OCI-LY1 (cell line): ENCODE measurements around the gene RNF186.
A peak's percentile ranks its signal among the peaks of the same experiment; 100 is the strongest.
"Not testable (repeated sequence)": the region's sequence is repeated elsewhere in the genome, so short reads cannot be mapped to it uniquely, and the experiment has no call there.

Experiments used
- H2AFZ ChIP-seq: fragments of 200-600 bp; sonication (generic), shearing (Covaris generic); 2 replicates; pipeline ENCODE4 v1.6.0; 2014; ENCODE audit warnings: antibody characterized with exemption, mild to moderate bottlenecking, low read length
- H3F3A ChIP-seq: fragments of 200-600 bp; sonication (generic), shearing (Covaris generic); 2 replicates; pipeline ENCODE4 v1.6.0; 2014; ENCODE audit warnings: mild to moderate bottlenecking, antibody characterized with exemption, low read length, moderate library complexity; ENCODE audit not compliant: insufficient read depth
- H3K27ac ChIP-seq: fragments of 200-600 bp; sonication (generic); 2 replicates; pipeline ENCODE4 v1.5.1; 2014; ENCODE audit warnings: low read length, mixed run types, mild to moderate bottlenecking, low read depth; ENCODE audit not compliant: poor library complexity, severe bottlenecking
- H3K27me3 ChIP-seq: fragments of 200-600 bp; sonication (generic); 2 replicates; pipeline ENCODE4 v1.6.0; 2014; ENCODE audit warnings: antibody characterized with exemption, mild to moderate bottlenecking, low read length, moderate library complexity; ENCODE audit not compliant: insufficient read depth
- H3K36me3 ChIP-seq: fragments of 200-600 bp; sonication (generic); 2 replicates; pipeline ENCODE4 v1.6.1; 2014; ENCODE audit warnings: mild to moderate bottlenecking, antibody characterized with exemption, low read length, moderate library complexity, mixed read lengths; ENCODE audit not compliant: insufficient read depth
- H3K4me1 ChIP-seq: fragments of 200-600 bp; sonication (generic); 2 replicates; pipeline ENCODE4 v1.5.1; 2014; ENCODE audit warnings: mild to moderate bottlenecking, low read length, moderate library complexity; ENCODE audit not compliant: insufficient read depth, severe bottlenecking
- H3K4me2 ChIP-seq: fragments of 200-600 bp; sonication (generic), shearing (Covaris generic); 2 replicates; pipeline ENCODE4 v1.6.1; 2014; ENCODE audit warnings: low read length
- H3K4me3 ChIP-seq: fragments of 200-600 bp; sonication (generic); 2 replicates; pipeline ENCODE4 v1.5.1; 2014; ENCODE audit warnings: low read length, low read depth, mild to moderate bottlenecking, mixed read lengths; ENCODE audit not compliant: poor library complexity, severe bottlenecking
- H3K79me2 ChIP-seq: fragments of 200-600 bp; shearing (Covaris generic); 2 replicates; pipeline ENCODE4 v1.6.1; 2016; ENCODE audit warnings: mixed run types, low read length, mixed read lengths; ENCODE audit not compliant: insufficient read depth
- H3K9ac ChIP-seq: fragments of 200-600 bp; sonication (generic), shearing (Covaris generic); 2 replicates; pipeline ENCODE4 v1.6.1; 2014; ENCODE audit warnings: mild to moderate bottlenecking, low read length, mixed read lengths
- H3K9me2 ChIP-seq: fragments of 200-600 bp; sonication (generic), shearing (Covaris generic); 2 replicates; pipeline ENCODE4 v1.6.1; 2014; ENCODE audit warnings: low read depth, mild to moderate bottlenecking, low read length, mixed read lengths
- H3K9me3 ChIP-seq: fragments of 200-600 bp; shearing (Covaris generic); 2 replicates; pipeline ENCODE4 v1.6.1; 2014; ENCODE audit warnings: low read length, mixed read lengths
- H4K20me1 ChIP-seq: fragments of 200-600 bp; sonication (generic), shearing (Covaris generic); 2 replicates; pipeline ENCODE4 v1.6.0; 2016; ENCODE audit warnings: mild to moderate bottlenecking, low read length; ENCODE audit not compliant: insufficient read depth
- EZH2 ChIP-seq: fragments of 200-600 bp; sonication (generic), shearing (Covaris generic); IDR thresholded peaks from 2 replicates; pipeline ENCODE4 v1.8.0; 2017; ENCODE audit warnings: borderline replicate concordance, mixed run types, mild to moderate bottlenecking, antibody characterized with exemption, low read length, moderate library complexity, mixed read lengths
- TF ChIP-seq, protein P1 (sequence below): fragments of 200-600 bp; sonication (generic), shearing (Covaris generic); IDR thresholded peaks from 2 replicates; pipeline ENCODE4 v1.5.1; 2017; ENCODE audit warnings: mild to moderate bottlenecking, antibody characterized with exemption, low read length, moderate library complexity, mixed read lengths

The RNF186 gene

DNA sequence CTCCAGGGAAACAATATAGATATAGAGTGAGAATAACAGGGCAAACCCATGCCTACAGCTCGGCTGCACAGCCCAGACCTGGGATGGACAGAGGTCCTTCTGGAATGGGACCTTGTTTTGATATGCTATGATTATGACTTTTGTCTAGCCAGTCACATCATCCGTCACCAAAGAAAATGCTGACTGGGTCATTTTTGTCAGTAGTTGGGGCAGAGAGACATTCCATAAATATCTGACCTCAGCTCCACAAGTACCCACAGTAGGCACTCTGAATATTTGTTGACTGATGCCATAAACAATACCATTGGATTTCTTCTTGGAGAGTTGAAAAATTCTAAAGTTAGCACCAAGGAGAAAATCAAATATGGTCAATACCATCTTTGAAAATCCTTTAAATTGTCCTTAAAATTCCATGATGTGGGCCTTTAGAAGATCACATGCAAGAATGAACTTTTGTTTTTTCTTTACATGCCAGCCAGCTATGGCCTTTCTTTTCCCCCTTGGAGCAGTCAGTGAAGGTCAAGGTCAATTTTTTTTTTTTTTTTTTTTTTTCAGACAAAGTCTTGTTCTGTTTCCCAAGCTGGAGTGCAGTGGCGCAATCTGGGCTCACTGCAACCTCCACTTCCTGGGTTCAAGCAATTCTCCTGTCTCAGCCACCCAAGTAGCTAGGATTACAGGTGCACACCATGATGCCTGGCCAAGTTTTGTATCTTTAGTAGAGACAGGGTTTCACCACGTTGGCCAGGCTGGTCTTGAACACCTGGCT is 22.7 kb downstream of the RNF186 start:
- Histone ChIP-seq H3F3A (no peaks in the 10 kb centered on the region), H3K4me2 (no peak overlapping the region), H2AFZ (no peak overlapping the region), H3K4me3 (no peak overlapping the region), H3K27me3 (no peaks in the 10 kb centered on the region), H3K9ac (no peak overlapping the region), H3K9me2 (no peaks in the 10 kb centered on the region), H3K27ac (no peak overlapping the region), H3K4me1 (peaks cover 2% of the 10 kb centered on the region), H3K9me3 (no peaks in the 10 kb centered on the region), H3K79me2 (no peaks in the 10 kb centered on the region), H3K36me3 (peaks cover 13% of the 10 kb centered on the region), H4K20me1 (no peaks in the 10 kb centered on the region)
- TF ChIP-seq, protein P1, sequence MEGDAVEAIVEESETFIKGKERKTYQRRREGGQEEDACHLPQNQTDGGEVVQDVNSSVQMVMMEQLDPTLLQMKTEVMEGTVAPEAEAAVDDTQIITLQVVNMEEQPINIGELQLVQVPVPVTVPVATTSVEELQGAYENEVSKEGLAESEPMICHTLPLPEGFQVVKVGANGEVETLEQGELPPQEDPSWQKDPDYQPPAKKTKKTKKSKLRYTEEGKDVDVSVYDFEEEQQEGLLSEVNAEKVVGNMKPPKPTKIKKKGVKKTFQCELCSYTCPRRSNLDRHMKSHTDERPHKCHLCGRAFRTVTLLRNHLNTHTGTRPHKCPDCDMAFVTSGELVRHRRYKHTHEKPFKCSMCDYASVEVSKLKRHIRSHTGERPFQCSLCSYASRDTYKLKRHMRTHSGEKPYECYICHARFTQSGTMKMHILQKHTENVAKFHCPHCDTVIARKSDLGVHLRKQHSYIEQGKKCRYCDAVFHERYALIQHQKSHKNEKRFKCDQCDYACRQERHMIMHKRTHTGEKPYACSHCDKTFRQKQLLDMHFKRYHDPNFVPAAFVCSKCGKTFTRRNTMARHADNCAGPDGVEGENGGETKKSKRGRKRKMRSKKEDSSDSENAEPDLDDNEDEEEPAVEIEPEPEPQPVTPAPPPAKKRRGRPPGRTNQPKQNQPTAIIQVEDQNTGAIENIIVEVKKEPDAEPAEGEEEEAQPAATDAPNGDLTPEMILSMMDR = no peak
- no peak for TF ChIP-seq EZH2

DNA sequence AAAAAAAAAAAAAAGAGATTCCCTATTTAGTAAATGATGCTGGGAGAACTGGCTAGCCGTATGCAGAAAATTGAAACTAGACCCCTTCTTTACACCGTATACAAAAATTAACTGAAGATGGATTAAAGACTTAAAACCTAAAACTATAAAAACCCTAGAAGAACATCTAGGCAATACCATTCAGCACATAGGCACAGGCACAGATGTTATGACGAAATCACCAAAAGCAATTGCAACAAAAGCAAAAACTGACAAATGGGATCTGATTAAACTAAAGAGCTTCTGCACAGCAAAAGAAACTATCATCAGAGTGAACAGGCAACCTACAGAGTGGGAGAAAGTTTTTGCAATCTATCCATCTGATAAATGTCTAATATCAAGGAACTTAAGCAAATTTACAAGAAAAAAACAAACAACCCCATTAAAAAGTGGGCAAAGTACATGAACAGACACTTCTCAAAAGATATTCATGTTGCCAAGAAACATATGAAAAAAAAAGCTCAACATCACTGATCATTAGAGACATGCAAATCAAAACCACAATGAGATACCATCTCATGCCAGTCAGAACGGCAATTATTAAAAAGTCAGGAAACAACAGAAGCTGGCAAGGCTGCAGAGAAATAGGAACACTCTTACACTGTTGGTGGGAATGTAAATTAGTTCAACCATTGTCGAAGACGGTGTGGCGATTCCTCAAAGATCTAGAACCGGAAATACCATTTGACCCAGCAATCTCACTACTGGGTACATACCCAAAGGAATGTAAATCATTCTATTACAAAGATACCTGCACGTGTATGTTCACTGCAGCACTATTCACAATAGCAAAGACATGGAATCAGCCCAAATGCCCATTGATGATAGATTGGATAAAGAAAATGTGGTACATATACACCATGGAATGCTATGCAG is 24.8 kb downstream of the RNF186 start:
- H3K27ac ChIP-seq, H3K9me2 ChIP-seq: not testable (repeated sequence)

DNA sequence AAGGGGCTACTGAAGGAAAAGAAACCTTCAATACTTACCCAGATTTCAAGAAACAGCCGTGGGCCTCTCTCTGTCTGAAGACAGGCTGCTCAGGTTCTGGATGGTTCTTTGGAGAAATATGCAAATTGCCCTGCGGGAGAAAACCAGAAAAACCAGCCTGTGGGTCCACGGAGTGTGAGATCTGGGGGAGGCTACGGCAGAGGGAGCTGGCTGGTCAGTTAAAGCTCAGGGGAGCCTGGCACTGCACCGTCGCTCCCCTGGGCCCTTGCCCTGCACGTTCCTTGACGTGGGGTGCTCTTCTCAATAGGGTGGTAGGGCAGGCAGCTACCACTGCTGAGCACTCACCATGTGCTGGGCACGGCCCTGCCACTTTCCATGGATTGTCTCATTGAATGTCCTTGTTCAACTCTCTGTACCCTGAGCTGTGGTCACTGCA is 28.1 kb downstream of the RNF186 start:
- Histone ChIP-seq H3K36me3 (peaks cover 8% of the 10 kb centered on the region), H3K27ac (no peak overlapping the region), H3K9ac (no peak overlapping the region; the same call in 1 of the 2 replicates), H3K9me3 (no peaks in the 10 kb centered on the region), H3K4me3 (no peak overlapping the region), H3K9me2 (no peaks in the 10 kb centered on the region), H3K4me1 (peaks cover 9% of the 10 kb centered on the region), H3F3A (no peaks in the 10 kb centered on the region), H3K27me3 (no peaks in the 10 kb centered on the region), H4K20me1 (no peaks in the 10 kb centered on the region), H3K4me2 (peak overlapping the region; percentile 37; the same call in 1 of the 2 replicates), H2AFZ (no peak overlapping the region), H3K79me2 (no peaks in the 10 kb centered on the region)
- no peak for TF ChIP-seq EZH2
- TF ChIP-seq, protein P1 = no peak

More for the DNA sequence above, 24.8 kb downstream of the RNF186 start:
- H3F3A ChIP-seq, H3K4me3 ChIP-seq, H4K20me1 ChIP-seq, H3K4me2 ChIP-seq, H3K79me2 ChIP-seq, H3K27me3 ChIP-seq, H3K9ac ChIP-seq, H2AFZ ChIP-seq, H3K9me3 ChIP-seq, H3K4me1 ChIP-seq: not testable (repeated sequence)
- H3K36me3 ChIP-seq = peaks cover 13% of the 10 kb centered on the region
